Smooth muscle cell (in vitro differentiated cells): ENCODE measurements around the gene RUNX1. TPM values are rescaled to one million over a fixed set of nuclear protein-coding genes. Genes with fewer than 3 reads are reported as not detected.

Source experiments
- DNase-seq: peaks from one replicate; lab custom pipeline; 2025; ENCODE audit not compliant: unreplicated experiment; lab: John Stamatoyannopoulos, UW
- H2AFZ ChIP-seq: fragments of 200-600 bp; sonication (generic); 2 replicates; pipeline ENCODE4 v1.6.0; 2016; ENCODE audit warnings: antibody characterized with exemption, low read depth, mild to moderate bottlenecking
- H3F3A ChIP-seq: fragments of 200-600 bp; sonication (generic); 2 replicates; pipeline ENCODE4 v1.6.0; 2017; ENCODE audit warnings: antibody characterized with exemption, low read depth
- H3K27ac ChIP-seq: fragments of 200-600 bp; sonication (generic); 2 replicates; pipeline ENCODE4 v1.5.1; 2016; ENCODE audit warnings: low read depth, mild to moderate bottlenecking
- H3K27me3 ChIP-seq: fragments of 200-600 bp; sonication (generic); 2 replicates; pipeline ENCODE4 v1.6.1; 2016; ENCODE audit warnings: low read depth, mild to moderate bottlenecking
- H3K36me3 ChIP-seq: fragments of 200-600 bp; sonication (generic); 2 replicates; pipeline ENCODE4 v1.5.1; 2016; ENCODE audit warnings: low read depth
- H3K4me1 ChIP-seq: fragments of 200-600 bp; sonication (generic); 2 replicates; pipeline ENCODE4 v1.5.1; 2016; ENCODE audit warnings: low read depth
- H3K4me2 ChIP-seq: fragments of 200-600 bp; sonication (generic); 2 replicates; pipeline ENCODE4 v1.6.0; 2016; ENCODE audit warnings: mild to moderate bottlenecking
- H3K4me3 ChIP-seq: fragments of 200-600 bp; sonication (generic); 2 replicates; pipeline ENCODE4 v1.5.1; 2016; ENCODE audit warnings: mild to moderate bottlenecking
- H3K79me2 ChIP-seq: fragments of 200-600 bp; sonication (generic); 2 replicates; pipeline ENCODE4 v1.6.0; 2016; ENCODE audit warnings: low read depth, mild to moderate bottlenecking
- H3K9ac ChIP-seq: fragments of 200-600 bp; sonication (generic); 2 replicates; pipeline ENCODE4 v1.6.0; 2016; ENCODE audit warnings: low read depth
- H3K9me3 ChIP-seq: fragments of 200-600 bp; sonication (generic); replicated peaks from 2 replicates; pipeline ENCODE4 v1.5.1; 2016; ENCODE audit warnings: low read depth
- H4K20me1 ChIP-seq: fragments of 200-600 bp; sonication (generic); 2 replicates; pipeline ENCODE4 v1.6.0; 2016; ENCODE audit warnings: low read depth
- WGBS: methylation state at CpG from one replicate; pipeline ENCODE4 v1.1.7; 2016; ENCODE audit warnings: low lambda C conversion rate; 5-methylcytosine and 5-hydroxymethylcytosine counted together
- polyA plus RNA-seq: library from polyadenylated mRNA; unstranded; fragments of >200 nt; fragmentation: Nextera tagmentation; extraction: Ambion mirVana; gene quantifications from 2 replicates; pipeline ENCODE4 v1.2.1, GENCODE V29; 2016
- total RNA-seq: library from RNA; depleted of rRNA; stranded (reverse); fragments of >200 nt; gene quantifications from 2 replicates; pipeline ENCODE4 v1.2.3, GENCODE V29; 2014
- TF ChIP-seq, protein P1 (sequence below): fragments of 200-600 bp; sonication (generic); IDR thresholded peaks from 2 replicates; pipeline ENCODE4 v1.5.1; 2017; ENCODE audit warnings: borderline replicate concordance, mild to moderate bottlenecking, antibody characterized with exemption; ENCODE audit not compliant: insufficient read depth, poor library complexity, severe bottlenecking

Gene RUNX1
- total and polyA plus RNA-seq, 2 experiments from 2014 or later, result 33.4 to 97.6 TPM

DNA sequence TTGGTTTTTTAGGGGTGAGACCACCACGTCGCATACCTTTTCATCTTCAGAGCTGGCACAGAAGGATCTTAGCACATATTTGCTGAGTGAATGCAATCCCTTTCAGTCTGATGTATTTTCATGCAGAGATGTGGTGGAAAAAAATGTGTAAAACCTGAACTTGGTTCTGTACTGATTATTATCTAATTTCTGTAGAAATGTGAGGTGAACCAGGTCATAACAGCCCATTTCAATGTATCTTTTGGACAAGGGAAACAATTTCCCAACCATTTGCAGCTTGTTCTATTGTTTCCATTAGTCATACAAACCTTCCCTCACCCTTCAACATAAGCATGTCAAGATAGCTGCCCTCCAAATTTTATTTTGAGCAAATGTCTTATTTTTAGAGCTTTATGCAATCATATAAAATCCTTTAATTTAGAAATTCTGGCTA lies 46.8 kb upstream of the RUNX1 start:
- no peaks in the 10 kb centered on the region for H3K27me3 ChIP-seq
- H3K36me3 ChIP-seq, result no peaks in the 10 kb centered on the region
- no peaks in the 10 kb centered on the region for H3K79me2 ChIP-seq
- H3K4me2 ChIP-seq, result no peak overlapping the region
- H3K27ac ChIP-seq, result no peak overlapping the region
- TF ChIP-seq, protein P1, sequence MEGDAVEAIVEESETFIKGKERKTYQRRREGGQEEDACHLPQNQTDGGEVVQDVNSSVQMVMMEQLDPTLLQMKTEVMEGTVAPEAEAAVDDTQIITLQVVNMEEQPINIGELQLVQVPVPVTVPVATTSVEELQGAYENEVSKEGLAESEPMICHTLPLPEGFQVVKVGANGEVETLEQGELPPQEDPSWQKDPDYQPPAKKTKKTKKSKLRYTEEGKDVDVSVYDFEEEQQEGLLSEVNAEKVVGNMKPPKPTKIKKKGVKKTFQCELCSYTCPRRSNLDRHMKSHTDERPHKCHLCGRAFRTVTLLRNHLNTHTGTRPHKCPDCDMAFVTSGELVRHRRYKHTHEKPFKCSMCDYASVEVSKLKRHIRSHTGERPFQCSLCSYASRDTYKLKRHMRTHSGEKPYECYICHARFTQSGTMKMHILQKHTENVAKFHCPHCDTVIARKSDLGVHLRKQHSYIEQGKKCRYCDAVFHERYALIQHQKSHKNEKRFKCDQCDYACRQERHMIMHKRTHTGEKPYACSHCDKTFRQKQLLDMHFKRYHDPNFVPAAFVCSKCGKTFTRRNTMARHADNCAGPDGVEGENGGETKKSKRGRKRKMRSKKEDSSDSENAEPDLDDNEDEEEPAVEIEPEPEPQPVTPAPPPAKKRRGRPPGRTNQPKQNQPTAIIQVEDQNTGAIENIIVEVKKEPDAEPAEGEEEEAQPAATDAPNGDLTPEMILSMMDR, result no peak
- H3K4me1 ChIP-seq, result no peaks in the 10 kb centered on the region
- DNase-seq, result no peak
- no peaks in the 10 kb centered on the region for H3F3A ChIP-seq
- no peak overlapping the region for H3K4me3 ChIP-seq
- H2AFZ ChIP-seq, result no peak overlapping the region
- no peaks in the 10 kb centered on the region for H4K20me1 ChIP-seq
- WGBS, result 88% methylated on average over 2 of the region's 2 CpGs
- H3K9me3 ChIP-seq, result no peaks in the 10 kb centered on the region
- no peak overlapping the region for H3K9ac ChIP-seq

DNA sequence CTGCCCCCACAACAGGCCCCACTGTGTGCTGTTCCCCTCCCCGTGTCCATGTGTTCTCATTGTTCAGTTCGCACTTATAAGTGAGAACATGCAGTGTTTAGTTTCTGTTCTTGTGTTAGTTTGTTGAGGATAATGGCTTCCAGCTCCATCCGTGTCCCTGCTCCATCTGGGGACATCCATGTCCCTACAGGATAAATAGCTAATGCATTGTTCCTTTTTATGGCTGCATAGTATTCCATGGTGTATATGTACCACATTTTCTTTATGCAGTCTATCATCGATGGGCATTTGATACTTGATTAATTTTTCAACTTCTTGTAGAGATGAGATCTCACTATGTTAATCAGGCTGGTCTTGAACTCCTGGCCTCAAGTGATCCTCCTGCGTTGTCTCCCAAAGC lies 44.4 kb upstream of the RUNX1 start:
- Histone ChIP-seq H3K4me3 (no peak overlapping the region), H3K27me3 (no peaks in the 10 kb centered on the region), H3K9me3 (no peaks in the 10 kb centered on the region), H2AFZ (no peak overlapping the region), H4K20me1 (no peaks in the 10 kb centered on the region), H3K36me3 (no peaks in the 10 kb centered on the region), H3F3A (no peaks in the 10 kb centered on the region), H3K4me2 (no peak overlapping the region), H3K79me2 (no peaks in the 10 kb centered on the region), H3K9ac (no peak overlapping the region), H3K4me1 (no peaks in the 10 kb centered on the region), H3K27ac (no peak overlapping the region)
- DNase-seq, result no peak
- TF ChIP-seq, protein P1, result no peak
- WGBS, result 97% methylated on average over 5 of the region's 5 CpGs

DNA sequence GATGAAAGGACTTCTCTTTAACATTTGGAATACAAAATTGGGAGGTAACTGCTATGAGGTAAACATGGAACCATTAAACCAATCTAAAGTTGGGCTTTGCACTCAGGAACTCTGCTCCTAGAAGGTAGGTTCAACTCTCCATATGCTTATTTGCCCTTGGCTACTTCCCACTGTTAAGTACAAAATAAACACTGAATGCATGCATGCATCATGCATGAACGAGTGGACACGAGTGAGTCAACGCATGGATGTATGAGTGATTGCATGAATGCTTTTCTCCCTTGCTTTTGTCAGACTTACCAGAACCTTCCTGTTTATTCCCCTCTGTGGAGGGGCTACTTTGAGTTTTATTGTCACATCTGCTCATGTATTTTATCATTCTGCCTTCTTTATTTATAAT lies 42.4 kb upstream of the RUNX1 start:
- Histone ChIP-seq H3K4me3 (no peak overlapping the region), H3K9me3 (no peaks in the 10 kb centered on the region), H3K9ac (no peak overlapping the region), H3K27me3 (no peaks in the 10 kb centered on the region), H4K20me1 (no peaks in the 10 kb centered on the region), H3K36me3 (no peaks in the 10 kb centered on the region), H2AFZ (no peak overlapping the region), H3K4me2 (no peak overlapping the region), H3K4me1 (no peaks in the 10 kb centered on the region), H3K27ac (no peak overlapping the region), H3F3A (peaks cover 3% of the 10 kb centered on the region), H3K79me2 (no peaks in the 10 kb centered on the region)
- no peak for DNase-seq
- WGBS, result 95% methylated on average over 3 of the region's 3 CpGs
- TF ChIP-seq, protein P1, result no peak

DNA sequence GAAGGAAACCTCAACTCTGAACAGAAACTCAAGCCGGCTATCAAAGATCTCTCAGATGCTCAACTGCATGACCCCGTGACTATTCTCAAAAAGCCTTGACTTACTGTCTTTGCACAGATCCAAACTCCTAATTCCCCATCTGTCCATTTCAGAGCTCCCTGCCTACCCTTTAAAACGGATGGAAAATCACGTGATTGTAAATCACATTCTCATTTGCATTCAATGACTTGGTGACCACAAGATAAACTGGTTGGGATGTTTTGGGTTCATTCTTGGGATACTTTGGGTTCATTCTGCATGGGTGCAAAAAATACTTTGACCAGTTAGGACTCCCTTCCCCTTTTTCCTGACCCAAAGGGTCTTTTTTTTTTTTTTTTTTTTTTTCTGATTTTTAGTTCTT lies 41.3 kb upstream of the RUNX1 start:
- no peaks in the 10 kb centered on the region for H3K79me2 ChIP-seq
- no peaks in the 10 kb centered on the region for H3K27me3 ChIP-seq
- H3K4me2 ChIP-seq, result no peak overlapping the region
- H2AFZ ChIP-seq, result no peak overlapping the region
- no peak overlapping the region for H3K27ac ChIP-seq
- DNase-seq, result no peak
- no peaks in the 10 kb centered on the region for H3K9me3 ChIP-seq
- H3K4me1 ChIP-seq, result no peaks in the 10 kb centered on the region
- H4K20me1 ChIP-seq, result no peaks in the 10 kb centered on the region
- no peak overlapping the region for H3K4me3 ChIP-seq
- H3K36me3 ChIP-seq, result no peaks in the 10 kb centered on the region
- peaks cover 6% of the 10 kb centered on the region for H3F3A ChIP-seq
- WGBS, result 86% methylated on average over 4 of the region's 4 CpGs
- TF ChIP-seq, protein P1, result no peak
- no peak overlapping the region for H3K9ac ChIP-seq
